Right atrium auricular region (tissue), 2 donors: ENCODE measurements around the gene RBM8A. TPM values are rescaled to one million over a fixed set of nuclear protein-coding genes. Genes with fewer than 3 reads are reported as not detected.
A peak's percentile ranks its signal among the peaks of the same experiment; 100 is the strongest.

Experiments
- DNase-seq: peaks from one replicate; pipeline ENCODE4 v3.0.0-alpha.2; 2019; ENCODE audit warnings: low spot score
- H3K27ac ChIP-seq, 2 donors: fragments of 200-600 bp; sonication (generic); 1 replicate in 1 of 2; 2 replicates in 1 of 2; pipeline ENCODE4 v1.5.1; 2016 to 2019
- H3K27me3 ChIP-seq, 2 donors: fragments of 200-600 bp; sonication (generic); one replicate each; pipeline versions ENCODE4 v1.5.1 to v1.6.0; 2017 to 2019
- H3K36me3 ChIP-seq: fragments of 200-600 bp; sonication (generic); one replicate; pipeline ENCODE4 v1.5.1; 2016
- H3K4me1 ChIP-seq, 2 donors: fragments of 200-600 bp; sonication (generic); one replicate each; pipeline versions ENCODE4 v1.5.1 to v1.6.0; 2017 to 2019
- H3K4me3 ChIP-seq, 2 donors: fragments of 200-600 bp; sonication (generic); 1 replicate in 1 of 2; 2 replicates in 1 of 2; pipeline ENCODE4 v1.5.1; 2017 to 2019; ENCODE audit warnings: mild to moderate bottlenecking in 1 of 2, moderate library complexity in 1 of 2
- H3K9me3 ChIP-seq, 2 donors: fragments of 200-600 bp; sonication (generic); one replicate each; pipeline ENCODE4 v1.5.1; 2019
- total RNA-seq, 2 donors: library from RNA; depleted of rRNA; stranded (reverse); fragments of >200 nt; gene quantifications; one replicate each; pipeline ENCODE4 v1.1.0, GENCODE V29; 2016
- TF ChIP-seq, protein P1 (sequence below), 2 donors: fragments of 200-600 bp; sonication (generic); IDR thresholded peaks; one replicate each; pipeline ENCODE4 v1.5.1; 2019; ENCODE audit warnings: antibody characterized with exemption in 2 of 2

The RBM8A gene
- total RNA-seq, 2 donors from 2014 or later, result 75.2 to 91.1 TPM

DNA sequence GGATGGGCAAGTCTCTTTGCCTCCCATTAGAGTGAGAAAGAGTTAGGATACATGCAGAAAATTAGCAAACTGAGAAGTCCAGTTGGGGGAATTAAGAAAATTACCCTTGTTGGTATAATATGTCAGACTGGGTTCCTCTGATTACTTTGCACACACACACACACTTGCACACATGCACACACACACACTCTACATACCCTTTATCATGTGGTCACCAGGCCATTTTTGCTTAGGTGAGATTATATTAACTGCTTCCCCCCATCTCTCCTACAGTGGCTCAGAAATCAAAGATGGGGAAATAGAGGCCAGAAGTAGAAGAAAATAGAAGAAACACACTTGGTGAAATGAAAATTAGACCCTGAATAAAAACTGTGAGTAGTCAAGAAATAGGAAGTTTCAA, 31.4 kb upstream of the RBM8A start:
- Histone ChIP-seq H3K27ac (peak overlapping the region; percentile 97 to 98), H3K4me1 (peaks cover 0 to 74% of the 10 kb centered on the region in 2 donors), H3K4me3 (no peak overlapping the region), H3K9me3 (no peaks in the 10 kb centered on the region), H3K36me3 (no peaks in the 10 kb centered on the region), H3K27me3 (no peaks in the 10 kb centered on the region)
- no peak for DNase-seq
- TF ChIP-seq, protein P1, sequence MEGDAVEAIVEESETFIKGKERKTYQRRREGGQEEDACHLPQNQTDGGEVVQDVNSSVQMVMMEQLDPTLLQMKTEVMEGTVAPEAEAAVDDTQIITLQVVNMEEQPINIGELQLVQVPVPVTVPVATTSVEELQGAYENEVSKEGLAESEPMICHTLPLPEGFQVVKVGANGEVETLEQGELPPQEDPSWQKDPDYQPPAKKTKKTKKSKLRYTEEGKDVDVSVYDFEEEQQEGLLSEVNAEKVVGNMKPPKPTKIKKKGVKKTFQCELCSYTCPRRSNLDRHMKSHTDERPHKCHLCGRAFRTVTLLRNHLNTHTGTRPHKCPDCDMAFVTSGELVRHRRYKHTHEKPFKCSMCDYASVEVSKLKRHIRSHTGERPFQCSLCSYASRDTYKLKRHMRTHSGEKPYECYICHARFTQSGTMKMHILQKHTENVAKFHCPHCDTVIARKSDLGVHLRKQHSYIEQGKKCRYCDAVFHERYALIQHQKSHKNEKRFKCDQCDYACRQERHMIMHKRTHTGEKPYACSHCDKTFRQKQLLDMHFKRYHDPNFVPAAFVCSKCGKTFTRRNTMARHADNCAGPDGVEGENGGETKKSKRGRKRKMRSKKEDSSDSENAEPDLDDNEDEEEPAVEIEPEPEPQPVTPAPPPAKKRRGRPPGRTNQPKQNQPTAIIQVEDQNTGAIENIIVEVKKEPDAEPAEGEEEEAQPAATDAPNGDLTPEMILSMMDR (IDR thresholded peaks at IDR 0.05), result no peak

DNA sequence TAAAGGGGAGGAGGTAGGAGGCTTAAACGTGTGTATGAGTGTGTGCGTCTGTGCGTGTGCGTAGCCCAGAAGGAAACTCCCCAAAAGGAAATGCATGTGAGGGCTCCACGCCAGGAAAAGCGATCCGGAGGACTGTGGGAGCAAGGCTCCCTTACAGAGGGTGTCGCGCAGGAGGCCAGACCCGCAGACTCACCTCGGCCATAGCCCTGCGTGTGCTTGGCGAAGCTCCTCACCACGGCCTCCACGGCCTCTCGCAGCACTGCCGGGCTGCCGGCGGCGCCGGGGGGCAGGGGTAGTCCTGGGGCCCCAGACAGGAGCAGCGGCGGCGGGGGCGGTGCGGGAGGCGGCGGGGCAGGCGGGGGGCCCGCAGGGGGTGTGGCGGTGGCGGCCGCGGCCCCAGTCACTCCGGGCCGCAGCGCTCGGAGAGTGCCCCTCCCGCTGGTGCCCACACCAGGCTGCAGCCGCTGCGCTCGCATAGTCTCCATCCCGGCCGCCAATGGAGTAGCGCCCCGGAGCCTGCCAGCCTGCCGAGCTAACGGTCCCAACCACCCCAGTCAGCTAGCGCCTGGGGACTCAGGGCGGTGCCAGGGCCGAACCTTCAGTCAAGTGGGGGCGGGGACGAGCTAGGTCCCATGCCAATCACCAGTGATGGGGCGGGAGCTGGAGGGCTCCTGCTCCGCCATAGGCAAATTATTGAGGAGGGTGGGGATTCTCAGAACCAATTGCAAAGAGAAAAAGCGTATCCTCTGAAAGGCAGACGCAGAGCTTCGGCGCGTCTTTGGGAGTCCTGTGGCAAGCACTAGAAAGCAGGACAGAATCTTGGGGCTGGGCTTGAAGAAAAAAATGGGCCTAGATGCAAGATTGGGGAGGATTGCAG, 30.4 kb upstream of the RBM8A start, which contains the start of gene LIX1L:
TSS of gene LIX1L (minus strand) at position 575 of the 877 bp plus-strand sequence. CDS start at position 485, 90 bp downstream.
- Histone ChIP-seq H3K4me1 (peaks cover 0 to 67% of the 10 kb centered on the region in 2 donors), H3K36me3 (no peaks in the 10 kb centered on the region), H3K27me3 (no peaks in the 10 kb centered on the region), H3K27ac (peak within 1 kb of the TSS; percentile 97 to 98), H3K4me3 (peak within 1 kb of the TSS; percentile 80 to 82), H3K9me3 (no peaks in the 10 kb centered on the region)
- TF ChIP-seq, protein P1 (IDR thresholded peaks at IDR 0.05), result no peak
- DNase-seq, result peak; percentile 96

DNA sequence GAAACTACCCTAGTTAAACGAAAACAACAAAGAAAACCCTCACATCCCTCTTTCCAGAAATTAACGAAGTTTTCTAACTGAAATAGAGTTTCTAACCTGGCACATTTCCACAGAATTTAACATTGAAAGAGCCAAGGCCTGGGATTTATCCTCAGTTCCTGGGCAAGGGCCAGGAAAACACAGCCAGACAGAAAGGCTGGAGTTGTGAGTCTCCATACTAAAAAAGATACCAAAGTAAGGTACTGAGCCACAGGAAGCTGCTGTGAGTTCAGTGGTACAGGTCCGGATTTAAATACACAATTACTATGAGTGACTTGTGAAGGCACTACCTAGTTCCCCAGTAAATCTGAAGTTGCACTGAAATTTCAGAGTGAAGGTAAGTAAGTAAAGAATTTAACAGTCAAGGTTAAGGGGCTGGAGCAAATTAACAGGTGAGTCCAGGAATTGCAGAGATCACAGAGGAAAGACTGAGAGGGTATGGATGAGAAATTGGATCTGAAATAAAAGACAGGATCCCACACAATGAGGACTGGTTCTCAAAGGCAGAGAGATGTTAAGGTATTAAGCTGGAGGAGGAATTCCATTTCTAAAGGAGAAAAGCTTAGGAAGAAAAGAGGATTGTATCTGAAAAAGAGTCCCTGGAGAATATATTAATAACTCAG, 29.6 kb upstream of the RBM8A start:
- TF ChIP-seq, protein P1 (IDR thresholded peaks at IDR 0.05), result no peak
- Histone ChIP-seq H3K36me3 (no peaks in the 10 kb centered on the region), H3K27ac (peak overlapping the region; percentile 97 to 98), H3K9me3 (no peaks in the 10 kb centered on the region), H3K4me3 (peak overlapping the region; percentile 80 to 82), H3K27me3 (no peaks in the 10 kb centered on the region), H3K4me1 (peaks cover 0 to 60% of the 10 kb centered on the region in 2 donors)
- DNase-seq, result no peak

GRCh38 chr1:145956361-145956760, 29.1 kb upstream of the RBM8A start:
- no peaks in the 10 kb centered on the region for H3K9me3 ChIP-seq
- H3K36me3 ChIP-seq, result no peaks in the 10 kb centered on the region
- H3K27ac ChIP-seq, result peak overlapping the region; percentile 97 to 98
- peak overlapping the region; percentile 80 to 82 for H3K4me3 ChIP-seq
- TF ChIP-seq, protein P1 (IDR thresholded peaks at IDR 0.05), result no peak
- no peaks in the 10 kb centered on the region for H3K27me3 ChIP-seq
- peaks cover 0 to 55% of the 10 kb centered on the region in 2 donors for H3K4me1 ChIP-seq
- no peak for DNase-seq

DNA sequence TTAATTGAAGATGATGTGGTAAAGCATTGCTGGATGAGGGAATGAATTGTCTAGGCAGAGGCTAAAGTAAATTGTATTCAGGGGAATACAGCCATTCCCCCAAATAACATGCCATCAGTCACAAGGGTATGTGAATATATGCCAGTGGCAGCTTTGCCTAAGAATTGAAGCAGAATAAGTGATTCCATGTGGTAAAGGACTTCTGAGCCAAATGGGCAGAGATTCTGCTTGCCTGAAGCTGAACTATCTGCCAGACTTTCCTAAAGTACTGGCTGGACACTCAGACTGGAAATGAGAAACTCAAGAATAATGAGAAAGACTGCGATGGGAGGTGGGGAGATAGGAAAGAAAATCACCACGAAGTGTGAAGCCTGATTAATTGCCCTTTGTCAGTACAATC, 28.2 kb upstream of the RBM8A start:
- Histone ChIP-seq H3K36me3 (no peaks in the 10 kb centered on the region), H3K4me3 (peak overlapping the region in 1 of 2 donors; percentile 3), H3K9me3 (no peaks in the 10 kb centered on the region), H3K27ac (peak overlapping the region; percentile 97 to 98), H3K27me3 (no peaks in the 10 kb centered on the region), H3K4me1 (peaks cover 0 to 61% of the 10 kb centered on the region in 2 donors)
- TF ChIP-seq, protein P1 (IDR thresholded peaks at IDR 0.05), result no peak
- DNase-seq, result no peak
